OCI-LY1 (cell line): ENCODE data around the gene MVP.

Source experiments
- CTCF ChIP-seq: fragments of 200-600 bp; sonication (generic), shearing (Covaris generic); IDR thresholded peaks from 2 replicates; pipeline ENCODE4 v1.5.1; 2017; ENCODE audit warnings: mild to moderate bottlenecking, antibody characterized with exemption, low read length, moderate library complexity, mixed read lengths
- EZH2 ChIP-seq: fragments of 200-600 bp; sonication (generic), shearing (Covaris generic); IDR thresholded peaks from 2 replicates; pipeline ENCODE4 v1.8.0; 2017; ENCODE audit warnings: borderline replicate concordance, mixed run types, mild to moderate bottlenecking, antibody characterized with exemption, low read length, moderate library complexity, mixed read lengths

- TF ChIP-seq CTCF (no peak), EZH2 (no peak)
Measured at GRCh38 chr16:29858149-29858849, 38.0 kb downstream of the MVP start.
